ENCODE data around the gene CHIC2. TPM values are rescaled to one million over a fixed set of nuclear protein-coding genes. Genes with fewer than 3 reads are reported as not detected.
A peak's percentile ranks its signal among the peaks of the same experiment; 100 is the strongest.

Gene CHIC2
- polyA plus RNA-seq, 1 donor (not counting 4 experiments of a cell fraction or from before 2014, with no cell fraction given) = 21.9 TPM

- no peak overlapping the region for H3K9ac ChIP-seq (ENCODE audit: control insufficient read depth, extremely low read depth, insufficient read depth, low read length)
- H4K20me1 ChIP-seq (ENCODE audit: control insufficient read depth, extremely low read depth, insufficient read depth, low read length) = no peaks in the 10 kb centered on the region
- H3K36me3 ChIP-seq (ENCODE audit: control insufficient read depth in 2 of 2, extremely low read depth in 1 of 2, insufficient read depth in 2 of 2, low read length in 2 of 2) = no peaks in the 10 kb centered on the region
- FAIRE-seq (peak; percentile 41), DNase-seq (ENCODE audit: low read depth, low spot score) (no peak)
- no peaks in the 10 kb centered on the region for H3K27me3 ChIP-seq (ENCODE audit: control insufficient read depth, extremely low read depth, insufficient read depth, low read length)
- H3K27ac ChIP-seq (ENCODE audit: control insufficient read depth, insufficient read depth, low read length) = no peak overlapping the region
- H3K4me1 ChIP-seq (ENCODE audit: control insufficient read depth, extremely low read depth, insufficient read depth, low read length) = peaks cover 23% of the 10 kb centered on the region
- no peaks in the 10 kb centered on the region for H3K9me3 ChIP-seq (ENCODE audit: control insufficient read depth, low read depth, low read length)
- TF ChIP-seq EZH2 (IDR thresholded peaks at IDR 0.05; ENCODE audit: low read length) = no peak
- no peak for TF ChIP-seq CTCF (optimal IDR thresholded peaks at IDR 0.05 in 1 of 3, IDR thresholded peaks at IDR 0.05 in 1 of 3, conservative IDR thresholded peaks at IDR 0.05 in 1 of 3; ENCODE audit: extremely low read depth in 1 of 3, insufficient read depth in 2 of 3, low read length in 3 of 3)
- H2AFZ ChIP-seq (ENCODE audit: control insufficient read depth, low read length) = no peak overlapping the region
- dilution Hi-C loops (cut with MboI; ENCODE audit: extremely low pct_ligation_motif_present, low sequenced_read_pairs) = no loop called here
- peak overlapping the region; percentile 42 for H3K4me2 ChIP-seq (ENCODE audit: control insufficient read depth, extremely low read depth, insufficient read depth, low read depth, low read length)
- H3K79me2 ChIP-seq (ENCODE audit: control insufficient read depth, insufficient read depth, low read length) = no peaks in the 10 kb centered on the region
- no peak overlapping the region for H3K4me3 ChIP-seq (ENCODE audit: control insufficient read depth in 2 of 3, extremely low read depth in 1 of 3, insufficient read depth in 2 of 3, low read depth in 1 of 3, low read length in 3 of 3)
- no peaks in the 10 kb centered on the region for H3K9me1 ChIP-seq (ENCODE audit: control insufficient read depth, extremely low read depth, insufficient read depth, low read length)
These were observed 12.3 kb upstream of the CHIC2 start for GRCh38 chr4:54076673-54077072.

- Histone ChIP-seq H3K27ac (ENCODE audit: control insufficient read depth, insufficient read depth, low read length) (no peak overlapping the region), H3K4me2 (ENCODE audit: control insufficient read depth, extremely low read depth, insufficient read depth, low read depth, low read length) (no peak overlapping the region), H3K4me3 (ENCODE audit: control insufficient read depth in 2 of 3, extremely low read depth in 1 of 3, insufficient read depth in 2 of 3, low read depth in 1 of 3, low read length in 3 of 3) (no peak overlapping the region), H3K27me3 (ENCODE audit: control insufficient read depth, extremely low read depth, insufficient read depth, low read length) (no peaks in the 10 kb centered on the region), H3K9me3 (ENCODE audit: control insufficient read depth, low read depth, low read length) (no peaks in the 10 kb centered on the region), H4K20me1 (ENCODE audit: control insufficient read depth, extremely low read depth, insufficient read depth, low read length) (no peaks in the 10 kb centered on the region), H2AFZ (ENCODE audit: control insufficient read depth, low read length) (no peak overlapping the region), H3K9me1 (ENCODE audit: control insufficient read depth, extremely low read depth, insufficient read depth, low read length) (no peaks in the 10 kb centered on the region), H3K4me1 (ENCODE audit: control insufficient read depth, extremely low read depth, insufficient read depth, low read length) (peaks cover 19% of the 10 kb centered on the region), H3K9ac (ENCODE audit: control insufficient read depth, extremely low read depth, insufficient read depth, low read length) (no peak overlapping the region), H3K36me3 (ENCODE audit: control insufficient read depth in 2 of 2, extremely low read depth in 1 of 2, insufficient read depth in 2 of 2, low read length in 2 of 2) (no peaks in the 10 kb centered on the region), H3K79me2 (ENCODE audit: control insufficient read depth, insufficient read depth, low read length) (no peaks in the 10 kb centered on the region)
- FAIRE-seq = no peak
- TF ChIP-seq CTCF (optimal IDR thresholded peaks at IDR 0.05 in 1 of 3, IDR thresholded peaks at IDR 0.05 in 1 of 3, conservative IDR thresholded peaks at IDR 0.05 in 1 of 3; ENCODE audit: extremely low read depth in 1 of 3, insufficient read depth in 2 of 3, low read length in 3 of 3) (no peak), EZH2 (IDR thresholded peaks at IDR 0.05; ENCODE audit: low read length) (no peak)
- no peak for DNase-seq (ENCODE audit: low read depth, low spot score)
- dilution Hi-C loops (cut with MboI; ENCODE audit: extremely low pct_ligation_motif_present, low sequenced_read_pairs) = no loop called here
These were observed 10.0 kb upstream of the CHIC2 start for GRCh38 chr4:54074381-54074780.
